GM12891 (cell line): ENCODE measurements around the gene CA14.
"Not testable (repeated sequence)": the region's sequence is repeated elsewhere in the genome, so short reads cannot be mapped to it uniquely, and the experiment has no call there.

Experiments
- PAX5 ChIP-seq: IDR thresholded peaks from 2 replicates; pipeline ENCODE4 v1.6.1; 2011; ENCODE audit warnings: low read length, moderate library complexity, mild to moderate bottlenecking; ENCODE audit not compliant: insufficient read depth, severe bottlenecking
- POLR2A ChIP-seq: IDR thresholded peaks from 2 replicates; pipeline ENCODE4 v1.6.1; 2011; ENCODE audit warnings: low read depth, low read length, control low read depth
- POLR2AphosphoS5 ChIP-seq: IDR thresholded peaks from 2 replicates; pipeline ENCODE4 v1.6.1; 2011; ENCODE audit warnings: low read depth, low read length, control low read depth
- TAF1 ChIP-seq: IDR thresholded peaks from 2 replicates; pipeline ENCODE4 v1.6.1; 2011; ENCODE audit warnings: low read depth, low read length, control low read depth

DNA sequence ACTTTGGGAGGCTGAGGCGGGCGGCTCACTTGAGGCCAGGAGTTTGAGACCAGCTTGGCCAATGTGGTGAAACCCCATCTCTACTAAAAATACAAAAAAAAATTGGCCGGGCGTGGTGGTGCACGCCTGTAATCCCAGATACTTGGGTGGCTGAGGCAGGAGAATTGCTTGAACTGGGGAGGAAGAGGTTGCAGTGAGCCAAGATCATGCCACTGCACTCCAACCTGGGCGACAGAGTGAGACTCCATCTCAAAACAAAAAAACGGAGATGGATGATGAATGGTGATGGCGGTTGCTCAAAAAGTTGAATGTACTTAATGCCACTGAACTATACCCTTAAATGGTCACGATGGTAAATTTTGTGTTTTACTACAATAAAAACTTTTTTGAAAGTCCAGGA lies 51.0 kb downstream of the CA14 start:
- not testable (repeated sequence) for TF ChIP-seq POLR2A, POLR2AphosphoS5, TAF1, PAX5
